GM12878 (cell line): ENCODE data around the gene HLA-A.

Source experiments
- MTA2 ChIP-seq: fragments of 450-650 bp; IDR thresholded peaks from 2 replicates; pipeline ENCODE4 v1.6.1; 2016; ENCODE audit warnings: low read depth, mild to moderate bottlenecking, moderate library complexity
- SP1 ChIP-seq: IDR thresholded peaks from one replicate; pipeline ENCODE4 v1.6.1; 2011; ENCODE audit warnings: low read depth, low read length

- TF ChIP-seq SP1 (no peak), MTA2 (no peak)
Measured at GRCh38 chr6:29986179-29986781, 43.9 kb downstream of the HLA-A start.
